Measurements from ENCODE around the gene CYP4V2.

- TF ChIP-seq, protein P1, sequence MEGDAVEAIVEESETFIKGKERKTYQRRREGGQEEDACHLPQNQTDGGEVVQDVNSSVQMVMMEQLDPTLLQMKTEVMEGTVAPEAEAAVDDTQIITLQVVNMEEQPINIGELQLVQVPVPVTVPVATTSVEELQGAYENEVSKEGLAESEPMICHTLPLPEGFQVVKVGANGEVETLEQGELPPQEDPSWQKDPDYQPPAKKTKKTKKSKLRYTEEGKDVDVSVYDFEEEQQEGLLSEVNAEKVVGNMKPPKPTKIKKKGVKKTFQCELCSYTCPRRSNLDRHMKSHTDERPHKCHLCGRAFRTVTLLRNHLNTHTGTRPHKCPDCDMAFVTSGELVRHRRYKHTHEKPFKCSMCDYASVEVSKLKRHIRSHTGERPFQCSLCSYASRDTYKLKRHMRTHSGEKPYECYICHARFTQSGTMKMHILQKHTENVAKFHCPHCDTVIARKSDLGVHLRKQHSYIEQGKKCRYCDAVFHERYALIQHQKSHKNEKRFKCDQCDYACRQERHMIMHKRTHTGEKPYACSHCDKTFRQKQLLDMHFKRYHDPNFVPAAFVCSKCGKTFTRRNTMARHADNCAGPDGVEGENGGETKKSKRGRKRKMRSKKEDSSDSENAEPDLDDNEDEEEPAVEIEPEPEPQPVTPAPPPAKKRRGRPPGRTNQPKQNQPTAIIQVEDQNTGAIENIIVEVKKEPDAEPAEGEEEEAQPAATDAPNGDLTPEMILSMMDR (IDR thresholded peaks at IDR 0.05) = no peak
- no peak for TF ChIP-seq POLR2A (IDR thresholded peaks at IDR 0.05)
Measured at GRCh38 chr4:186150926-186151325, 40.4 kb upstream of the CYP4V2 start.
